NCI-H1092 treated with DMSO at 0.1 percent for 48 hours (cell line): ENCODE measurements around the gene SGK2.
"Not testable (repeated sequence)": the region's sequence is repeated elsewhere in the genome, so short reads cannot be mapped to it uniquely, and the experiment has no call there.

Experiments
- DNase-seq: peaks from one replicate; lab custom pipeline; 2025; lab: John Stamatoyannopoulos, UW

The SGK2 gene

GRCh38 chr20:43603124-43603523 lies 44.3 kb downstream of the SGK2 start:
- DNase-seq = no peak

GRCh38 chr20:43605715-43606114 lies 46.9 kb downstream of the SGK2 start:
- DNase-seq = no peak

GRCh38 chr20:43607278-43607677 lies 48.5 kb downstream of the SGK2 start:
- DNase-seq = not testable (repeated sequence)

- DNase-seq = no peak
Observed at GRCh38 chr20:43631598-43631997, 72.8 kb downstream of the SGK2 start.
